HUES6 (cell line): ENCODE measurements around the gene RARS1.

Experiments
- H3K27ac ChIP-seq: 2 replicates; pipeline ENCODE4 v1.7.0; 2013; ENCODE audit warnings: low read depth, mild to moderate bottlenecking, low read length, inconsistent platforms
- H3K27me3 ChIP-seq: 2 replicates; pipeline ENCODE4 v1.6.1; 2013; ENCODE audit warnings: low read length; ENCODE audit not compliant: control insufficient read depth, insufficient read depth
- H3K36me3 ChIP-seq: 2 replicates; pipeline ENCODE4 v1.6.1; 2013; ENCODE audit warnings: low read length; ENCODE audit not compliant: control insufficient read depth, insufficient read depth
- H3K4me1 ChIP-seq: 2 replicates; pipeline ENCODE4 v1.6.1; 2013; ENCODE audit warnings: low read length; ENCODE audit not compliant: control insufficient read depth, insufficient read depth
- H3K4me3 ChIP-seq: 2 replicates; pipeline ENCODE4 v1.5.1; 2013; ENCODE audit warnings: low read depth, low read length
- H3K9ac ChIP-seq: one replicate; pipeline ENCODE4 v1.6.1; 2013; ENCODE audit warnings: mild to moderate bottlenecking, low read length
- H3K9me3 ChIP-seq: 2 replicates; pipeline ENCODE4 v1.6.1; 2013; ENCODE audit warnings: low read depth, low read length; ENCODE audit not compliant: control insufficient read depth, insufficient read depth

RARS1 gene

GRCh38 chr5:168463081-168463480 is 23.2 kb upstream of the RARS1 start:
- Histone ChIP-seq H3K4me1 (no peaks in the 10 kb centered on the region), H3K4me3 (no peak overlapping the region), H3K36me3 (peaks cover 41% of the 10 kb centered on the region), H3K9ac (no peak overlapping the region), H3K9me3 (no peaks in the 10 kb centered on the region), H3K27ac (no peak overlapping the region), H3K27me3 (no peaks in the 10 kb centered on the region)

- Histone ChIP-seq H3K27ac (no peak overlapping the region), H3K4me3 (no peak overlapping the region), H3K27me3 (no peaks in the 10 kb centered on the region), H3K36me3 (peaks cover 35% of the 10 kb centered on the region), H3K4me1 (no peaks in the 10 kb centered on the region), H3K9me3 (no peaks in the 10 kb centered on the region), H3K9ac (no peak overlapping the region)
These were observed 22.1 kb upstream of the RARS1 start for GRCh38 chr5:168464214-168464613.

DNA sequence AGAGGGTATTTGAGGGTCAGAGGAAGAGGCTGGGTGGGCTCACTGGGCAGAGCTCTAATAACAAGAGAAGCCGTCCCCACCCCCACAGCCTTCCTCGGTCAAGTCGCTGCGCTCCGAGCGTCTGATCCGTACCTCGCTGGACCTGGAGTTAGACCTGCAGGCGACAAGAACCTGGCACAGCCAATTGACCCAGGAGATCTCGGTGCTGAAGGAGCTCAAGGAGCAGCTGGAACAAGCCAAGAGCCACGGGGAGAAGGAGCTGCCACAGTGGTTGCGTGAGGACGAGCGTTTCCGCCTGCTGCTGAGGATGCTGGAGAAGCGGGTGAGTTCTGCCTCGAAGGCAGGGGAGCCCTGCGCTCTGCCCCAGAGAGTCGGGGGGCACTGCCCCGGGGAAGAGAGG is 21.6 kb upstream of the RARS1 start:
- H3K36me3 ChIP-seq = peaks cover 38% of the 10 kb centered on the region
- H3K9ac ChIP-seq = no peak overlapping the region
- H3K4me1 ChIP-seq = no peaks in the 10 kb centered on the region
- no peaks in the 10 kb centered on the region for H3K27me3 ChIP-seq
- no peak overlapping the region for H3K27ac ChIP-seq
- H3K9me3 ChIP-seq = no peaks in the 10 kb centered on the region
- H3K4me3 ChIP-seq = no peak overlapping the region

DNA sequence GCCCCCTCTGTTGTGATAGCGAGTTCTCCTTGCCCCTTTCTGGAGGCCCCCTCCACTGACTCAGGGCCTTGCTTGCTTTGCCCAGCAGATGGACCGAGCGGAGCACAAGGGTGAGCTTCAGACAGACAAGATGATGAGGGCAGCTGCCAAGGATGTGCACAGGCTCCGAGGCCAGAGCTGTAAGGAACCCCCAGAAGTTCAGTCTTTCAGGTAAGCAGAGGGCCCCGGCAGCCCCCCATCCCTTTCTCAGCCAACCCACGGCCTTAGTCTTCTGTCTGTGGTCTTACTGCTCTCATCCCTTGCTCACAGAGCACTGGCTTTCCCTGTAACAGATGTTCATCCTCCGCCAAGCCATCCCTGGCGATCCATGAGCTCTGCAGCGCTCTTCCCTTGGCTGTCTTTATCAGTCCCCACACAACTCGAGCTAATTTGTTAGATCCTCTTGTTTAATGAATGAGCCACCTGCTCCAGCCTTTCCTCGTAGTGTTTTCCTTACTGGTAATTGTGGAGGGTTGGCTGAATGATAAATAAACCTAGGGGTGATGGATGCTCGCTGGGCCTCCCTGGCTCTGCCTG is 18.4 kb upstream of the RARS1 start:
- no peak overlapping the region for H3K4me3 ChIP-seq
- H3K9me3 ChIP-seq = no peaks in the 10 kb centered on the region
- H3K4me1 ChIP-seq = no peaks in the 10 kb centered on the region
- H3K36me3 ChIP-seq = peaks cover 32% of the 10 kb centered on the region
- H3K9ac ChIP-seq = no peak overlapping the region
- no peaks in the 10 kb centered on the region for H3K27me3 ChIP-seq
- H3K27ac ChIP-seq = no peak overlapping the region

DNA sequence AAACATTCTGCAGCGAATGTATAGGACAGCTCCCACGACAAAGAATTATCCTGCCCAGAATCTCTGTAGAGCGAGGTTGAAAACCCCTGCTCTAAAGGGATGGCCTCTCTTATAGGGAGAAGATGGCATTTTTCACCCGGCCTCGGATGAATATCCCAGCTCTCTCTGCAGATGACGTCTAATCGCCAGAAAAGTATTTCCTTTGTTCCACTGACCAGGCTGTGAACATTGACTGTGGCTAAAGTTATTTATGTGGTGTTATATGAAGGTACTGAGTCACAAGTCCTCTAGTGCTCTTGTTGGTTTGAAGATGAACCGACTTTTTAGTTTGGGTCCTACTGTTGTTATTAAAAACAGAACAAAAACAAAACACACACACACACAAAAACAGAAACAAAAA is 17.4 kb upstream of the RARS1 start:
- Histone ChIP-seq H3K27ac (no peak overlapping the region), H3K4me1 (no peaks in the 10 kb centered on the region), H3K27me3 (no peaks in the 10 kb centered on the region), H3K9me3 (no peaks in the 10 kb centered on the region), H3K36me3 (peaks cover 30% of the 10 kb centered on the region), H3K9ac (no peak overlapping the region), H3K4me3 (no peak overlapping the region)

DNA sequence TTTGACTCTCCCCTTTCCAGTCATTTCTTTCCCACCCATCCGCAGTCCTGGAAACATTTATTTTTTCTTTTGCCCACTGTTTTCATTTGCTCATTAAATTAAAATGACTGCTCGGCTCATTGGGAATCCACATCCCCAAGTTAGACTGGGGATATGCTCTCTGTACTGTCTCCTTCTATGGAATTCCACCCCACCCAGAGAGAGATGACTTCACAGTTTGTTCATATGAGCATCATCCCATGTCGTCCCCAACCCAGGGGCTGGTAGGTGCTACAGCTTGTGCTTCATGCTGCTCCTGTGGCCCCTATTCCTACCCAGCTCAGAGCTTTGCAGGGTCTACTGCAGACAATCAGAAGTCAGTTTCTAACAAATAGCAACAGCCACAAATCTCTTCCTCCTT is 16.5 kb upstream of the RARS1 start:
- H3K36me3 ChIP-seq = peaks cover 20% of the 10 kb centered on the region
- H3K9ac ChIP-seq = no peak overlapping the region
- H3K4me3 ChIP-seq = no peak overlapping the region
- H3K27ac ChIP-seq = no peak overlapping the region
- H3K9me3 ChIP-seq = no peaks in the 10 kb centered on the region
- no peaks in the 10 kb centered on the region for H3K4me1 ChIP-seq
- no peaks in the 10 kb centered on the region for H3K27me3 ChIP-seq

DNA sequence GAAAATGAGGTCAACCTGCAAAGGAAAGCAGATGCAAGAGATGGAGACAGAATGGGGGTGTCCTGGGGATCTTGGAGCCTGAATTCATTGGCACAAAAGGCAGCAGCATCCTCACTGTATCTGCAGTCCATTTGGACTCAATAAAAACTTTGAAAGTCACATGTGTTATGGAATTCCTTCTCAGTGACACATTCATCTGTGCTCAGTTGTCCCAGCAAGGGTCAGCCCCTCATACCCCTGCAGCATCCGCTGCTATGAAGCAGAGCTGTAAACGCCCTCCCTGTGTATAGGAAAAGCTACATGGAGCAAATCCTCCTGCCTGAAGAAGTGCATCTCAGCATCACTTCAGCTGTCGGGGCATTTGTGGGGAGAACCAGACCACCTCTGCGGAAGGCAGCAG is 14.5 kb upstream of the RARS1 start:
- Histone ChIP-seq H3K9ac (no peak overlapping the region), H3K4me3 (no peak overlapping the region), H3K4me1 (no peaks in the 10 kb centered on the region), H3K36me3 (peaks cover 16% of the 10 kb centered on the region; the same call in 1 of the 2 replicates), H3K9me3 (no peaks in the 10 kb centered on the region), H3K27ac (no peak overlapping the region), H3K27me3 (no peaks in the 10 kb centered on the region)

DNA sequence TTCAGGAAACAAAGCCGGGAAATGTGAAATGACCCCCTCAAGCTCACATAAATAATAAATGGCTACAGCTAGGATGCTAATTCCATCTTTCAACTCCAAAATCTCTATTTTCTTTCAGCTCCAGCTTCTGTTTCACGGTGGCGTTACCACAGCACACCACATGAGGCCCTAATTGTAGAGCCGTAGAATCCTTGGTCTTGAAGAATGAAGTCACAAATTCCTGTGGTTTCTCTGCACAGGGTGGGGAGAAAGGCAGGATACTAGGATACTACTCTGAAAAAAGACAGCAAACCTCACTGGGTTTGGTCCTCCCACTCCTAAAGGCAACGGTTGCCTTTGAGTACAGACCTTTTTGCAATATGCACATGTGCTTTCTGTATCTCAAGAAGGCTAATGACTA is 13.9 kb upstream of the RARS1 start:
- H3K4me3 ChIP-seq = no peak overlapping the region
- no peaks in the 10 kb centered on the region for H3K9me3 ChIP-seq
- H3K27ac ChIP-seq = no peak overlapping the region
- peaks cover 16% of the 10 kb centered on the region; the same call in 1 of the 2 replicates for H3K36me3 ChIP-seq
- H3K4me1 ChIP-seq = no peaks in the 10 kb centered on the region
- no peaks in the 10 kb centered on the region for H3K27me3 ChIP-seq
- no peak overlapping the region for H3K9ac ChIP-seq

GRCh38 chr5:168474319-168474718 is 12.0 kb upstream of the RARS1 start:
- H3K4me3 ChIP-seq = no peak overlapping the region
- H3K36me3 ChIP-seq = peaks cover 8% of the 10 kb centered on the region; the same call in 1 of the 2 replicates
- no peak overlapping the region for H3K27ac ChIP-seq
- no peaks in the 10 kb centered on the region for H3K27me3 ChIP-seq
- no peaks in the 10 kb centered on the region for H3K9me3 ChIP-seq
- no peaks in the 10 kb centered on the region for H3K4me1 ChIP-seq
- no peak overlapping the region for H3K9ac ChIP-seq

DNA sequence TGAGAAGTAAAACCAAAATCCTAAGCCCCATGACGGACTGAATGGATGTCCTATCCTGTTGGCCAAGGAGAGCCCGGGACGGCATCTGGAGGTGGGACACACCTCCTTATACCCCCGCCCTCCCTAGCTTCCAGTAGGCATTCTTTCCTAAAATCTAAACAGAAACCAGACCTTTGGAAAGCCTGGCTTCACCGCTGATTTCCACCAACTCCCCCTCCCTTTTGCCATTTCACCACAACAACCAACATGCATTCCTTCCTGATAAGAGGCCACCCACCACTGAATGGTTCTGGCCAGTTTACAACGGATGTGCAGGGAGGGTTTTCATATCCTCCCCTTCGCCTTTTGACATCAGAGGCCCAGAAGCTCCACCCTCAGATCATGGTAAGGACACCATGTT is 9.2 kb upstream of the RARS1 start:
- Histone ChIP-seq H3K36me3 (no peaks in the 10 kb centered on the region), H3K9ac (no peak overlapping the region), H3K27me3 (no peaks in the 10 kb centered on the region), H3K27ac (no peak overlapping the region), H3K4me3 (no peak overlapping the region), H3K4me1 (no peaks in the 10 kb centered on the region), H3K9me3 (no peaks in the 10 kb centered on the region)

DNA sequence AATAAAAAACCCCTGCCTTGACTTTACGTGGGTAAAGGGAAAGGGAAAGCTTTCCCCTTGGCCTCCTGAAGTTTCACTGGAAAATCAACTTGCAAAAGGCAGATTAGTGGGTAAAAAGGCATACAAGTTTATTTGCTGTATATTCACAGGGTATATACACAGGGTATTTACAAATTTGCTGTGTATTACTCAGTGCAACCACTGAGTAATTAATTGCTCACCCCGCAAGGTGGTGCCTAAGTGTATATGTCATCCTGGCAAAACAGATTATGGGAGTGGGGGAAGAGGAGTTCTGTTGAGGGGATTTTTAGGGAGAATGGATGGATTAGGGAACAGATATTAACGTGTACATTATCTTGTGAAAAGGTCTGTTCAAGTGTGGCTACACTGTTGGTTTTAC is 7.1 kb upstream of the RARS1 start:
- Histone ChIP-seq H3K4me3 (no peak overlapping the region), H3K9me3 (no peaks in the 10 kb centered on the region), H3K4me1 (no peaks in the 10 kb centered on the region), H3K27ac (no peak overlapping the region), H3K36me3 (no peaks in the 10 kb centered on the region), H3K27me3 (no peaks in the 10 kb centered on the region), H3K9ac (no peak overlapping the region)

DNA sequence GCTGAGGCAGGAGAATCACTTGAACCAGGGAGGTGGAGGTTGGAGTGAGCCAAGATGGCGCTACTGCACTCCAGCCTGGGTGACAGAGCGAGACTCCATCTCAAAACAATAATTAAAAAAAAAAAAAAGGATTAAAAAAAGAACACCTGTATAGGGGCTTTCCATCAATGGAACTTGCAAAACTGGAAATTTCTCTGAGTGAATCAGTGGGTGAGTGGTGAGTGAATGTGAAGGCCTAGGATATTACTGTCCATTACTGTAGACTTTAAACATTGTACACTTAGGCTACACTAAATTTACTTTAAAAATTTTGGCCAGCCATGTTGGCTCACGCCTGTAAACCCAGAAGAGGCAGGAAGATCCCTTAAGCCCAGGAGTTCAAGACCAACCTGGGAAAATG is 5.7 kb upstream of the RARS1 start:
- no peaks in the 10 kb centered on the region for H3K27me3 ChIP-seq
- H3K9ac ChIP-seq = no peak overlapping the region
- no peak overlapping the region for H3K4me3 ChIP-seq
- no peaks in the 10 kb centered on the region for H3K4me1 ChIP-seq
- no peaks in the 10 kb centered on the region for H3K36me3 ChIP-seq
- H3K9me3 ChIP-seq = no peaks in the 10 kb centered on the region
- no peak overlapping the region for H3K27ac ChIP-seq
